Ishikawa (cell line): ENCODE data around the gene WDR1.

ENCODE experiments used
- CEBPB ChIP-seq: IDR thresholded peaks from 2 replicates; pipeline ENCODE4 v1.6.1; 2012
- EGR1 ChIP-seq: IDR thresholded peaks from 2 replicates; pipeline ENCODE4 v1.6.1; 2012
- EP300 ChIP-seq: IDR thresholded peaks from 2 replicates; pipeline ENCODE4 v1.6.1; 2012; ENCODE audit warnings: borderline replicate concordance
- NFIC ChIP-seq: IDR thresholded peaks from 2 replicates; pipeline ENCODE4 v1.6.1; 2012
- RAD21 ChIP-seq: IDR thresholded peaks from 2 replicates; pipeline ENCODE4 v1.6.1; 2012; ENCODE audit warnings: low read depth
- TAF1 ChIP-seq: IDR thresholded peaks from 2 replicates; pipeline ENCODE4 v1.6.1; 2012; ENCODE audit warnings: low read depth, mild to moderate bottlenecking
- TCF12 ChIP-seq: IDR thresholded peaks from 2 replicates; pipeline ENCODE4 v1.6.1; 2012; ENCODE audit warnings: low read depth
- TEAD4 ChIP-seq: IDR thresholded peaks from 2 replicates; pipeline ENCODE4 v1.6.1; 2012
- YY1 ChIP-seq: IDR thresholded peaks from 2 replicates; pipeline ENCODE4 v1.6.1; 2012; ENCODE audit warnings: low read depth
- TF ChIP-seq, protein P1 (sequence below): IDR thresholded peaks from 2 replicates; pipeline ENCODE4 v1.6.1; 2012
- TF ChIP-seq, protein P2 (sequence below): IDR thresholded peaks from 2 replicates; pipeline ENCODE4 v1.6.1; 2012; ENCODE audit warnings: low read depth, mild to moderate bottlenecking
- TF ChIP-seq, protein P3 (sequence below): IDR thresholded peaks from 2 replicates; pipeline ENCODE4 v1.6.1; 2012

DNA sequence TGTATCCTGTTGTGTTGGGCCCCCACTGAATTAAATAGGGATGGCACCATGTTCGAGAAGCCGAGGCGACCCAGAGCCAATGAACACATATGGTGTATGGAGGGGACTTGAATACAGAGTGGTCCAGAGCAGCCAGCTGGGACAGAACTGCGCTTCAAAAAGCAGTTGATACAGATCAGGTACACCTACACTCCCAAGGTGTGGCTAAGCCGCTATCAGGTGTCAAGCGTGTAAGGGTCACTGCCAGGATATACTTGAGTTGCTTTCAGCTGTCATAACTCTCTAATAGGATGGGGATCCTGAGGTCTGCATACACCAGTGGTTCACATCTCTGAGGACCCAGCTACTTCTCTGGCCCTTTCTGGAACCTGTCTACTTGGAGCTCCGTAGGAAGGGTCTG, 3.2 kb upstream of the WDR1 start:
- TF ChIP-seq EP300 = no peak
- TF ChIP-seq, protein P1, sequence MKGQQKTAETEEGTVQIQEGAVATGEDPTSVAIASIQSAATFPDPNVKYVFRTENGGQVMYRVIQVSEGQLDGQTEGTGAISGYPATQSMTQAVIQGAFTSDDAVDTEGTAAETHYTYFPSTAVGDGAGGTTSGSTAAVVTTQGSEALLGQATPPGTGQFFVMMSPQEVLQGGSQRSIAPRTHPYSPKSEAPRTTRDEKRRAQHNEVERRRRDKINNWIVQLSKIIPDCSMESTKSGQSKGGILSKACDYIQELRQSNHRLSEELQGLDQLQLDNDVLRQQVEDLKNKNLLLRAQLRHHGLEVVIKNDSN = no peak
- no peak for TF ChIP-seq TEAD4
- TF ChIP-seq, protein P2, sequence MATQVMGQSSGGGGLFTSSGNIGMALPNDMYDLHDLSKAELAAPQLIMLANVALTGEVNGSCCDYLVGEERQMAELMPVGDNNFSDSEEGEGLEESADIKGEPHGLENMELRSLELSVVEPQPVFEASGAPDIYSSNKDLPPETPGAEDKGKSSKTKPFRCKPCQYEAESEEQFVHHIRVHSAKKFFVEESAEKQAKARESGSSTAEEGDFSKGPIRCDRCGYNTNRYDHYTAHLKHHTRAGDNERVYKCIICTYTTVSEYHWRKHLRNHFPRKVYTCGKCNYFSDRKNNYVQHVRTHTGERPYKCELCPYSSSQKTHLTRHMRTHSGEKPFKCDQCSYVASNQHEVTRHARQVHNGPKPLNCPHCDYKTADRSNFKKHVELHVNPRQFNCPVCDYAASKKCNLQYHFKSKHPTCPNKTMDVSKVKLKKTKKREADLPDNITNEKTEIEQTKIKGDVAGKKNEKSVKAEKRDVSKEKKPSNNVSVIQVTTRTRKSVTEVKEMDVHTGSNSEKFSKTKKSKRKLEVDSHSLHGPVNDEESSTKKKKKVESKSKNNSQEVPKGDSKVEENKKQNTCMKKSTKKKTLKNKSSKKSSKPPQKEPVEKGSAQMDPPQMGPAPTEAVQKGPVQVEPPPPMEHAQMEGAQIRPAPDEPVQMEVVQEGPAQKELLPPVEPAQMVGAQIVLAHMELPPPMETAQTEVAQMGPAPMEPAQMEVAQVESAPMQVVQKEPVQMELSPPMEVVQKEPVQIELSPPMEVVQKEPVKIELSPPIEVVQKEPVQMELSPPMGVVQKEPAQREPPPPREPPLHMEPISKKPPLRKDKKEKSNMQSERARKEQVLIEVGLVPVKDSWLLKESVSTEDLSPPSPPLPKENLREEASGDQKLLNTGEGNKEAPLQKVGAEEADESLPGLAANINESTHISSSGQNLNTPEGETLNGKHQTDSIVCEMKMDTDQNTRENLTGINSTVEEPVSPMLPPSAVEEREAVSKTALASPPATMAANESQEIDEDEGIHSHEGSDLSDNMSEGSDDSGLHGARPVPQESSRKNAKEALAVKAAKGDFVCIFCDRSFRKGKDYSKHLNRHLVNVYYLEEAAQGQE = no peak
- no peak for TF ChIP-seq RAD21
- TF ChIP-seq CEBPB = no peak
- TF ChIP-seq NFIC = no peak
- TF ChIP-seq, protein P3, sequence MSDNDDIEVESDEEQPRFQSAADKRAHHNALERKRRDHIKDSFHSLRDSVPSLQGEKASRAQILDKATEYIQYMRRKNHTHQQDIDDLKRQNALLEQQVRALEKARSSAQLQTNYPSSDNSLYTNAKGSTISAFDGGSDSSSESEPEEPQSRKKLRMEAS = no peak
- TF ChIP-seq TAF1 = no peak
- TF ChIP-seq TCF12 = no peak
- TF ChIP-seq EGR1 = no peak
- TF ChIP-seq YY1 = no peak
